ENCODE data around the gene L3MBTL4.

- no peak for TF ChIP-seq POLR2A (IDR thresholded peaks at IDR 0.05)
- no peak for TF ChIP-seq CTCF (IDR thresholded peaks at IDR 0.05)
These were observed 450.6 kb downstream of the L3MBTL4 start for GRCh38 chr18:5964108-5964507.

Data from esophagus squamous epithelium (tissue), 4 donors.